NCI-H748 (cell line): ENCODE results near the gene ATXN1.
A peak's percentile ranks its signal among the peaks of the same experiment; 100 is the strongest.
"Not testable (repeated sequence)": the region's sequence is repeated elsewhere in the genome, so short reads cannot be mapped to it uniquely, and the experiment has no call there.

Experiments
- DNase-seq: peaks from one replicate; lab custom pipeline; 2025; ENCODE audit not compliant: unreplicated experiment; lab: John Stamatoyannopoulos, UW

Gene ATXN1

DNA sequence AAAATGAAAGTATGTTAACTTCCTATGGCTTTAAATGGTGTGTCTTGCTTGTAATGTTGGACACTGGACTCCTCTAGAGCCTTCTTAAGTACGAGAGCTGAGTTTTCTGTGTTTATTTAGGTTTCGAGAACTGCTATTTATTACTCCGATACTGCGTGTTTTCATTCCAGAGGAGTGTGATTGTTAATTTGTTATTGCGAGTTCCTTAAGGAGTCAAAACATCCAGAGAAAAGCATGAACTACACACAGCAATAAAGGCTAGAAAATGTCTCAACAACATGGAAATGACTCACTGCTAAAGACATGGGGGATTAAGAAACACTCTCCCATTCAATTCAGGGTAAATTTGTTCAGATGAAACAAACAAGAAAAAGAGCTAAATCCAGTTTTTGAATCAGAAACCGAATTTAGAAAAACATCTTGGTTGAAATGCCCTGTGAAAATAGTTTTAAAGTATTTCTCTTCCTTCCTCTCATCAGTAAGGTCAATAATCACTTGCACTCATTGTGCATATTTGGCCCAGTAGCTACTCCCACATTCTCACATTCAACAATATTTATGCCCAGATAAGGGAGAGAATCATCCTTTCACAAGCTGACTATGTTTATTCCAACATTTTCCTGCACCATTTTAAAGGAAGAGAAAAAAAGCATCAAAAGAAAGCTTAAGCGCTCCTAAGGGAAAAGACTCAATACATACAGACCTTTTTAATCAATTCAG lies 36.0 kb downstream of the ATXN1 start:
- no peak for DNase-seq

DNA sequence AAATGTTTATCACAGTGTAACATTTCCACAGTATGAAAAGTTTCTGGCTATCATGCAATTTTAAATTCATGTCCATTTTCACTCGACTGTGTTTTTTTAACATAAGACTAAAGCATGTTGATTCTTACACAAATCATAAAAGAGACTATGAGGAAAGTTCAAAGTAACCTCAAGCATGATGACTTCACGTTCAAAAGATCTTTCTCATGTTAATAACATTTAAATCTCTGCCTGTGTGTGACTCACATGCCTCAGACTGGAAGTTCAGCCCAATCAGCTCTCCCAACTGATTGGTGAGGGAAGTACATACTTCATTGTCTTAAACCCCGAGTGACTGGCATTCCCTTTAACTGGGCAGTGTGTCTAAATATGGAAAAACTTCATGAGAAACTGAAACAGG lies 37.4 kb downstream of the ATXN1 start:
- no peak for DNase-seq

DNA sequence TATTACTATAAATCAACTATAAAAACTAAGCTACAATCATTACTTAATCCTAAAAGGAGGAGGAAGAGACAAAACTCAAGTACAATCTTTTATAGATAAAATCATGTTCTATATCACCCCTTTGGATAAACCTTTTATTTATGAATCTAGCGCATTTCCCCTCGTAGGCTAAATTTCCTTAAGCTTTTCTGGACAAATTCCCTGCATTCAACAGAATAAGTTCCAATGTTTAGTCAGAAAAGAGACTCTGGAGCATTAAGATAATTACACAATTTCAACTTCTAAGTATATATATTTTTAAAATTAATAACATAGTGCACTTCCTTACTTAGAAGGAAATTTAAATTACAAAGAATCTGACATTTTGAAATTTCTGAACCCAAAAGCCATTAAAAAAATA lies 37.9 kb downstream of the ATXN1 start:
- DNase-seq = no peak

DNA sequence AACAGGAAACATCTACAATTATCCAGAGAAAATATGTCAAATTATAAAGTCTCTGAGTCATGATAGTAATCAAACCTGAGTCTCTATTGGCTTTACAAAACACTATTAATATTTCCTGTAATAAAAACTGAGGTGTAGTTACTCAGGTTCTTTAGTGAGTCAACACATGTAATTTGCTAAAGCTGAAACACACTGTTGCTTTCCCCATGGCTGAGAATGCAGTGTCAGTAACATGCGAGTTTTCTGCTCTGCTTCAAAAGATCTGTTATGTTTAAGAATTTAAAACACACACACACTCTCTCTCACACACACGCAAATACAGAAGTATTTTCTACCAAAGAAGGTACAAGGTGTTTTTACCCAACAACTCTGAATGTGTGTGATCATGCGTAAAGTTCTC lies 38.6 kb downstream of the ATXN1 start:
- peak; percentile 56 for DNase-seq

DNA sequence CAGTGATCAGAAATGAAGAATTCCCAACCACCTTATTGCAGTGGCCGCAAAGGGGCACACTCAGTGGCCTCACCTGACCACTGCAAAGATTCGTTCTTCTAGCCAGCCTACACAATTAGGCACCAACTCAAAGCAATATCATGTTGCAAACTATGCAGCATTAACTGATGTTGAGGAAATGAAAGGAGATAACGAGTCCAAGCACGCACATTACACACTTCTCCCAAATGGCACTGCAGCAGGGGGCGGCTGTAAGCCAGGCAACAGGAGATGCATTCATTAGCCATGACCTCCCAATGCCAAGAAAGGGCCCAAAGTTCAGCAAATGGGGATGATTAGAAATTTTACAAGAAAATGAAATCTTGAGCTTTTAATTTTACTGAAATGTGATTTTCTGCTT lies 39.3 kb downstream of the ATXN1 start:
- peak; percentile 94 for DNase-seq

DNA sequence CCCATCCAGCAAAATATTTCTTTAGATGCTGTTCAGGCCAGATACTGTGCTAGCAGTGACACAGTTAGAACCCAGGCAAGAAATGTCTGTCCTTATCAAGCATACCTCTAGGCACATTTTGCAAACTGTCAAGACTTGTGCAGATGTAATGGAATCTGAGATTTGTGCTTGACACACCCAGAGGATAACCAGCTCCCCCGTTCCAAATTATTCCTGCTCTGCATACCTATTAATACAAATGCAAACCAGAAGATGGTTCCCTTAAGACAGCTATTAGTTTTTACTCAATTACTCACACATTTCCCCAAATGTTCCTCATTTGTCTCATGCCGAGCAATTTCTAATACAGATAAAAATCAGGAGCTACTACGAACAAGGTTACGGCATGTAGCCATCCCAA lies 40.4 kb downstream of the ATXN1 start:
- no peak for DNase-seq

DNA sequence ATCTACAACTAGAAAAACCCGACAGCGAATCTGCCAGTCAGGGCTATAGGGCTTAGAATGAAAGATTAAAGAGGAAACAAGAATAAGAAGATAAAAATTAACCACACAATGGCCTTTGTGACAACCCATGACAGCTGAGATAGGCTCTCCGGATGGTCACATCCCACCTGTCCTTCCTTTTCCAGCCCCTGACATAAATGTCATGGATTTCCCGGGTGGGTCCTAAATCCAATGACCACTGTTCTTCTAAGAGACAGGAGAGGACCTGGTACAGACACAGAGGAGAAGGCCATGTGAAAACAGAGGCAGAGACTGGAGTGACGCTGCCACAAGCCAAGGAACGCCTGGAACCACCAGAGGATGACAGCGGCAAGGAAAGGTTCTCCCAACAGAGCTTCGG lies 41.8 kb downstream of the ATXN1 start:
- no peak for DNase-seq

DNA sequence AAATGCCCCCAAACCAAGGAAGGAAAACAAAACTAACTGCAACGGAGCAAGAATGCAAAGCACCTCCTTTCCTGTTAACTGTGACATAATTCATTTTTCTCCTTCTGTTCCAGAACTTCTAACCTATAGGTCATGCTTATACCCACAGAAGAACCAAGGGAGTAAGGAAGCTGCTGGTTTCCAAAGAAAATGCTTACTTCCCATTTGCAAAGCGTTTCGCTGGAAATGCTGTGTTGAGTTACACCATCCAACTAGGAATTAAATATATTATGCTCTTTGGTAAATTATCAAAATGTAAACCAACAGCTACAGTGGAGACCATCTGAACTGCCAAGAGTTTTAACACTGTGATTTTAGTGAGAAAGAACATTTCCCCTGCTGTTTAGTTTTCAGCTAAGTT lies 42.9 kb downstream of the ATXN1 start:
- DNase-seq = no peak

DNA sequence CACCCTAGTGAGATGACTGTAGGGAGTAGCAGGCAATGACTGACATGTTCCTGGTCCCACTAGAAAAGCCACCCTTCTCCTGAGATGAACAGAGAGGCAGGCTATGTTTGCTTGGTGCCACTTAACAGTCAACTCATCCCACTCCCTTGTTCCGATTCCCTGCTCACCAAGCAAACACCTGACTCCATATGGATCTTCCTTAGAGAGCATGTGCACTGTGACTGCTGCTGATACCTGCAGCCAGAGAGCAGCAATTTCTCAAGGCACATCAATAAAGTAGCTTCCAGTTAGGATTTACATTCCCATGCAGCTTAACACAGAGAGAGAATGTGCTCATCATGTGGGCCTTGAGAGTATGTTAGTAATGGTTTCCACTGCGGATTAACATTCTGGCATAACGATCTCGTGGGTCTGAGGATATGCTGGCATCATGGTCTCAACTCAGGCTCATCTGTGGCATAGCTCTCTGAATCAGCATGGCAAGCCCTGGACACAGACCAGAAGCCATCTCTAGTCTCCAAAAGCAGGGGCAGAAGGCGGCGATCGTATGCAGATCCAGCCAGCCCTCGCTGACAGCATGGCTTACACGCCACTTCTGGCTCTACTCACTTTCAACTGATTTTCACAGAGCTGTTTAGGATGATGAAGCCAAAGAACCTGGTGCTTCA lies 43.9 kb downstream of the ATXN1 start:
- DNase-seq = no peak

DNA sequence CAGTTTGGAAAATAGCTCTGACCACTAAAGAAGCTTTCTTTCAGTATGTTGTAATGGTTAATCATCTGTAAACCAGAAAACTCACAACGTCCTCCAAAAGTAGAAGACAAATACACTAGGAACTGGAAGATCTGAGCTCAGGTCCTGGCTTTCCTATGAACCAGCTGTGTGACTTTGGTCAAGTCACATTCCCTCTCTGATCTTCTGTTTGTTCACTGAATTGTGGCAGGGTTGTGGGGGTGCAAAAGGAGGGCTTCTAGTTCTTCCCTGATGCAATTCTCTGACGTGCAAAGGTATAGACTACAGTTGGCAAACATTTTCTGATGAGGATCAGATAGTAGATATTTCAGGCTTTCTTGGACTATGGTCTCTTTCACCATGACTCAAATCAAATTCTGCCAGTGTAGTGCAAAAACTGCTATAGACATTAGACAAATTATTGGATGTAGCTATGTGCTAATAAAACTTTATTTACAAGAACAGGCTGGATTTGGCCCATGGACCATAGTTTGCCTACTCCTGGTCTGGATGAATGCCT lies 44.9 kb downstream of the ATXN1 start:
- DNase-seq = no peak

DNA sequence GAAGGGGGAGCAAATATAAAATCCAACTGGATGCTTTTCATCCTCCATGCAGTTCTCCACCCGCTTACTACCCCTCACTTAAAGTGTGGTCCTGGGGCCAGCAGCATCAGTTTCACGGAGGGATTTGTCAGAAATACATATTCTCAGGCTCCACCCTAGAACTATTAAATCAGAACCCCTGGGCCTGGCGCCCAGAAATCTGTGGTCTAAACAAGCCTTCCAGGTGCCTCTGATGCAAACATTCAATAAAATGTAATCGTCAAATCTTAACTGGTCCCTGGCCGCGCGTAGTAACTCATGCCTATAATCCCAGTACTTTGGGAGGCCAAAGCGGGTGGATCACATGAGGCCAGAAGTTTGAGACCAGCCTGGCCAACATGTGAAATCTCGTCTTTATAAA lies 47.7 kb downstream of the ATXN1 start:
- DNase-seq = no peak

DNA sequence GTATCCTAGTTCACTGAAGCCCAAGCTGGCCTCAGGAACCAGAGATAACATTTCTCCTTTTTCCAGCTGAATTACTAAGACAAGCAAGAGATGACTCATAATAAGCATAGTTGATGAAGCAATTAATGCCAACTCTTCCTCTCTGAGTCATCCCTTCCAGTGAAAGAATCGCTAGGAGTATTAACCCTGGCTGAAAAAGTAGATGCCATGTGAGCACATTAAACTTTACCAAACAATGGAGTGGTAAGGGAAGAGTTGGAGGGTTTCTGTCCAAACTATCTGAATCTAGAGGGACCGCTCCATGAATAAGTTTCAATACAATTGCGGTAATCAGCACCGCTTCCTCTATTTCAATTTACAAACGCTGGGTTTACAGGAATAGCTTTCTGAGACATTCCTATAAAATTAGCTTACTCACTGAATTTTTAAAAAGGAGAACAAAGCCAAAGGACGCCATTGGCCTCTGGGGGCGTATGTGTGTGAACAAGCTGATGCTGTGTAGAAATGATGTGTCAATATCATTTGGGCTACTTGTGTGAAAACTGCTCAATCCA lies 48.3 kb downstream of the ATXN1 start:
- DNase-seq = peak; percentile 16

DNA sequence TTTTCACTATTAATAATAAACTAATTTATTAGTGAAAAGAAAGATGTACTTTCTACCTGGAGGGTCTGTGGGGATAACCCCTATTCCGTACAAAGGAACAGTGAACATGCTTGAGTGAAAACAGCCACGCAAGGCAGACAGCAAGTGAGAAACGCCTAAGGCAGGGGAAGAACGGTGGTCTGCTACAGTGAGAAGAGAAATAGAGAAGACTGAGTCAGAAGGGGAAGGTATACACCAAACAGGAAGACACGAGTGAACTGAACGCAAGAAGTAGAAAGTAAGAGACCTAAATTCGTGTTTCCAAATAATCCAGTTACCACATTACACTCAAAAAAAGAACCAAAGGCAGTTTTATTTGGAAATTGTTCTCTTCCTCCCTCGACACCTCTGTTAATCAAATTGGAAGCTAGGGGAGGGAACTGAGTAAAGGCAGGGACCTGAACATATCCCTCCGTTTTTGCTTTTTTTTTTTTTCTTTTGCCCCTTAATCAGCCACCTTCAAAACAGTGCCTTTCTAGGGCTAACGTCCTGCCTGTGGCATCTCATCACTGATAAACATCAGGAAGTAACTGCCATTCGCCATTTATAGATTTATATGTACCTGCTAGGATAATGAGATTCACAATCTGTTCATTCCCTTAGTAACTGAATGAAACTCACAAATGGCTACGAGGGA lies 48.9 kb downstream of the ATXN1 start:
- no peak for DNase-seq

DNA sequence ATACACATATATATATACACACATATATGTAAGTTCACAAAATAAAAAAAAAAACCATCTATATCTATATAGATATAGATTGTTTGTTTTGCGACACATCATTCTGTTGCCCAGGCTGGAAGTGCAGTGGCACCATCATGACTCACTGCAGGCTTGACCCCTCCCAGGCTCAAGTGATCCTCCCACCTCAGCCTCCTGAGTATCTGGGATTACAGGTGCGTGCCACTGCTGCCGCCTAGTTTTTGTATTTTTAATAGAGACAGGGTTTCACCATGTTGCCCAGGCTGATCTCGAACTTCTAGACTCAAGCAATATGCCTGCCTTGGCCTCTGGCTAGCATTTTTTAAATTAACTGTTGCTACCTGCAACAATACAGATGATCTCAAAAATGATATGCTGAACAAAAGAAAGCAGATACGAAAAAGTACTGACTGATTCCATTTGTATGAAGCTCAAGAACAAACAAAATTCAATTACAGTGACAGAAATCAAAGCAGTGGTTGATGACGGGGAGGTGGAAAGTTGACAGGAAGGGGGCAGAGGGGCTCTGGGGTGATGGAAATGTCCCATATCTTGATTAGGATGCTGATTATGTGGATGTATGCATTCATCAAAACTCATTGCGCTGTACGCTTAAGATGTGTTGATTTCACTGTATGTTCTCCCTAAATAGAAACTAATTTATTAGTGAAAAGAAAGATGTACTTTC lies 49.6 kb downstream of the ATXN1 start:
- peak; percentile 31 for DNase-seq

DNA sequence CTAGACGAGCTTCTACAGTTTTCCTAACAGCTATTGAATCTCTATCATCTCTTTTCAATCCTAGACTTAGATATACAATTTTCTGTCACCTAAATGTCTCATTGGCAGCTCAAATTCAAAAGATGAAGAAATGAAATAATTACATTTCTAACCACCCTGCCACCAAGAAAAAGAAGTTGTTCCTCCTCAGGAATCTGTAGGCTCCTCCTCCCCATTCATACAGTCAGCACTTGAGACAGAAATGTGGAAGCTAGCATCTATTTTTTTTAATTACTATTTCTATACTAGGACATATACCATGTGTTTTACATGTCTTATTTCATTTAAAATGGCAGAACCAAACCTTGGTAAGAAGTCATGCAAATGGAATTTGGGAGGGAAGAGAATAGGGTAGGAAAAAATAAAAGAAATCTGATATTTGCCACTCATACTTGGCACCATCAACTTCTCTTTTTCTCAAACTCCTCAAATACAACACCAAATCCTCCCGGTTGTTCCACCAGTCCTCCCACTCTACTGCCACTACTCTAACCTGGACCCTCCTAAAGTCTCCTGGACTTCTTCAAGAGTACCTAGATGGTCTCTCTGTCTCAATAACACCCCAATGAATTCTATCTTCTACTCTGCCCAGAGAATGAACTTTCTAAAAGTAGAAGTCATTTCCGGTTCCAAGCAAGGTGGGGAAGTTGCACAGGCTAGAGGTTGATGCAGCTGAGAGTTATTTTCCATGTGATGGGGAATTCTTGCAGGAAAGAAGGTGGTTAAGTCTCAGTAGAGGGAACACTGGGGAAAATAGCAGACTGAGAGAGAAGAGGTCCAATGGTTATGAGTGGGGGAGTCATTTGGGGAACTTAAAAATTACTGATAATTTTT lies 54.1 kb downstream of the ATXN1 start:
- DNase-seq = no peak

DNA sequence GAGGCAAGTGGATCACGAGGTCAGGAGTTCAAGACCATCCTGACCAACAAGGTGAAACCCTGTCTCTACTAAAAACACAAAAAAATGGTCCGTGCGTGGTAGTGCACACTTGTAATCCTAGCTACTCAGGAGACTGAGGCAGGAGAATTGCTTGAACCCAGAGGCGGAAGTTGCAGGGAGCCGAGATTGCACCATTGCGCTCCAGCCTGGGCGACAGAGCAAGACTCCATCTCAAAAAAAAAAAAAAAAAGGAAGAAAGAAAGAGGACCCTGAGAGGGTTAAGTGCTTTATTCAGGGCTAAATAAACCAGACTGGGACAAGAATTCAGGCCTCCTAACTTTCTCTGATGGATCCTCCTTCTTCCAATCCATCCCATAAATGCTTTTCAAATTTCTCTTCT lies 54.8 kb downstream of the ATXN1 start:
- not testable (repeated sequence) for DNase-seq

DNA sequence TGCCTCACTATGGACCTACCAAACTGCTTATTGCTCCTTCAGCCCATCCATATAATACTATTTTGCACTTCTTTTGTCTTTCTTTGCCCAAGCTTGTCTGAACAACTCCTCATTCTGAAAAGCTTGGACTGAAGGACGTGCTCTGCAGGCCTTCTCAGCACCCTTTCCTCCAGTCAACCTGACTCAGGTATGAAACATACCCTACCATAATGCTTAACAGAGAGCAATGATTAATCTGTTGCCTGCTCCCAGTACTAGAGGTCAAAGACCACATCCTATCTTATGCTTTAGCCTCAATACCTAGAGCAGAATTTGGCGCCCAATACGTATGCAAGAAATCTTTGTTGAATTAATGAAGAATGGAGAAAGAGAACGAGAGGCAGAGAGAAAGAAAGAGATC lies 55.2 kb downstream of the ATXN1 start:
- no peak for DNase-seq

DNA sequence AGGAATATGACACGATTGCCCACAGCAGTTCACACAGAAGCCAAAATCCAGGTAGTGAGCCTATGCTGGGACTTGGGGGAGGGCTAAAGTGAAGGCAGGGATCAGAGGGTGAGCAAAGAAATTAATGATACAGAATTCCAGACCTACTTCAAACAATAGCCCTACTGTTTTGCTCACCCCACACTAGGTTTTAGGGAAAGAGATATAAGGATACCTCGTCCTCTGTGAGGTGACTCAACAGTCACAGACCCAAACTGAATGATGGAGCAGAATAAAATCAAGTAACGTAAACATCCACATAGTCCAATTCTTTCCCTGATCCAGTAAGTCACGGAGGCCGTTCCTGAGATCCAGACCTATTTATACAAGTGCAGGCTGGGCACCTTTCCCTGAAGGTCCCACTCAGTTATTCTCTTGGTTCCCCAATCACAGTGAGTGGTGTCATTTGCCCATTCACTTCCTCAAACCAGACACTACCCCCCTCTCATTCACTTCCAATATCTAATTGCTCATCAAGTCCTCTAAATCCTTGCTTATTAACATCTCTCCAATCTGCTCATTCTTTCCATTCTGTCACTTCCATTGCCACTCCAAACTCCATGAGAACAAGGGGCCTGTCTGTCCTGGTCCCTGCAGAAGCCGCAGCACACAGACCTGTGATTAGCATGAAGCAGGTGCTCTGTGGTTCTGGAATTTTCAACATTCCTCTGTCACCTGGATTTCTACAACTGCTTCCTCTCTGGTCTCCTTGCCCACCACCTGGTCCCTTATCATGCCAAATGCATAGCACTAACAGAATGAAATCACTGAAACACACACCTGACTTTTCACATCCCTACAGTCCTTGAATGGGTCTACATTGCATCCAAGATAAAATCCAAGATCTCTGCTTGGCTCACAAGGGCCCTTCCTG lies 55.9 kb downstream of the ATXN1 start:
- DNase-seq = no peak

DNA sequence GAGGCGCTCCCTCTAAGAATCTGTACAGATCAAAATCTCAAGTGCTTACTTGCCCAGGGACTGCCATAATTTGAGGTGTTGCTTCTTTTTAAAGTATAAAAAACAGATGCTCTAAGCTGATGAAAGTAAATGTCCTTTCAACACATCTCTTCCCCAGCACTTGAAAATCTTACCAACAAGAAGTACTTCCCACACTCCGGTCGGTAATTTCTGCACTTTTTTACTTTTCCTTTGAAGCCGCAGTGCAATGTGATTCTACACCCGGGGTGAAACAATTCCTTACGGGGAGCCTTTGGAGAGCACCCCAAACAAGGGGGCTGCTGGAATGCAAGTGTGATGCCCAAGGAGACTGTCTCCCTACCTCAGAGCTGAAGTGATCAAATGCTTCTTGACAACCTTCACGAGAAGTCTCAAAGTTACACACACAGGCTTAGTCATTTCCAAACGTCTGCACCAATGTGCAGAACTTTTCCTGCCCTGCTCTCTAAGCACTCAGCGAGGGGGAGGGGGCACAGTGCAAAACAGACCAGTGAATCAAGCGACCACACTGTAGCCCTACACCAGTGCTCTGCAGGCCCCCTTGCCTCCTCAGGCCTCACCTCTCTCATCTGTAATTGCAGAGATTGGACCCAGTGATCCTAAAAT lies 56.7 kb downstream of the ATXN1 start:
- no peak for DNase-seq
